Measurements from ENCODE around the gene NLGN3. TPM values are rescaled to one million over a fixed set of nuclear protein-coding genes. Genes with fewer than 3 reads are reported as not detected.

NLGN3 gene
- total RNA-seq, 2 experiments from 2014 or later: 3.4 to 4.3 TPM

DNA sequence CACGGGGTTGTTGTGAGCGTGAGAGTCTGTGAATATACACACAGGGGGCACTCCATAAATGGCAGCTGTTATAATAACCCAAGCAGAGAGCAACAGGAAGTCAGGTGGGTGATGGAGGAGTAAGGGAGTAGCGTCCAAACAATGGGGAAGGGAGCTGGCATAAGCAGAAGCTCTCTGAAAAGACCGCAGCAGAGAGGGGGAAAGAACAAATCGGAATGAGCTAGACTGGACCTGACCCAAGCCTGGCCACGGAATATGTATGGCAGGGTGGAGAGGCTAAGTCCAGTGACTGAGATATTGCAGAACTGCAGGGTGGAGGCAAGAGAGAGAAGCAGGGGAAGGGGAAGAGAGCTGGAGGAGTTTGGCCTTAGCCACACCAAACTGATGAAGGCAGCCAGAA is 71.8 kb downstream of the NLGN3 start:
- no peaks in the 10 kb centered on the region for H3K9me3 Mint-ChIP-seq
- no peak overlapping the region for H3K4me3 Mint-ChIP-seq
- intact Hi-C loops (cut with DNase I, micrococcal nuclease): no loop called here

DNA sequence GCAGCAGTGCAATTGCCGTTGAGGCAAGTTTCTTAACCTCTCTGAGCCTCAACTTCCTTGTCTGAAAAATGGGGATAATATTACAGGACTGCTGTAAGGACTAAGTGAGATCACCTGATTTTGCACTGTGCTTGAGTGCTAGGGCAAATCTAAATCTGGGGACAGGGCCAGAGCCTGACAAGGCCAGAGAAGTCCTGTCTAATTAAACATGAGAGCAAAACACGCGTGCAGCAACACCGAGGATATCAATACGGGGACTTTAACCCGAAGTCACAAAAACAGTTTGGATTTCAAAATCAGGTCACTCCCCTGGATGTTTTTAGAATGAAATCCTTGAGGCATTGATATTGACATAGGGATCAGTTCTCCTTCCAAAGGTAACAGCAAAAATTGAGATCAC is 72.7 kb downstream of the NLGN3 start:
- intact Hi-C loops (cut with DNase I, micrococcal nuclease): no loop called here
- no peaks in the 10 kb centered on the region for H3K27me3 ChIP-seq (ENCODE audit: control insufficient read depth in 1 of 2, insufficient read depth in 2 of 2, low read length in 2 of 2)
- DNase-seq (no peak), ATAC-seq (ENCODE audit: poor library complexity) (no peak)
- H3K27me3 Mint-ChIP-seq: no peaks in the 10 kb centered on the region
- no peak for TF ChIP-seq CTCF (IDR thresholded peaks at IDR 0.05)
- POLR2A ChIA-PET: no interaction called here
- no peak overlapping the region for H3K27ac Mint-ChIP-seq
- CTCF ChIA-PET: no interaction called here
- no peaks in the 10 kb centered on the region for H3K9me3 Mint-ChIP-seq
- H3K4me1 ChIP-seq (ENCODE audit: insufficient read depth, low read length): no peaks in the 10 kb centered on the region
- no peak overlapping the region for H3K4me3 Mint-ChIP-seq
- H3K4me3 ChIP-seq (ENCODE audit: low read length): no peak overlapping the region
- H3K36me3 ChIP-seq (ENCODE audit: insufficient read depth, low read length): no peaks in the 10 kb centered on the region
- H3K36me3 Mint-ChIP-seq (ENCODE audit: low read depth): no peaks in the 10 kb centered on the region
- H3K9me3 ChIP-seq (ENCODE audit: control insufficient read depth in 1 of 2, insufficient read depth in 1 of 2, low read length in 2 of 2): no peaks in the 10 kb centered on the region
- H3K4me1 Mint-ChIP-seq (ENCODE audit: low read depth): peaks cover 6% of the 10 kb centered on the region
- H3K27ac ChIP-seq (ENCODE audit: low read depth in 1 of 2, low read length in 2 of 2): no peak overlapping the region

More for the DNA sequence above, 71.8 kb downstream of the NLGN3 start:
- H3K36me3 Mint-ChIP-seq (ENCODE audit: low read depth): no peaks in the 10 kb centered on the region
- TF ChIP-seq CTCF (IDR thresholded peaks at IDR 0.05): no peak
- Histone ChIP-seq H3K4me1 (ENCODE audit: insufficient read depth, low read length) (no peaks in the 10 kb centered on the region), H3K9me3 (ENCODE audit: control insufficient read depth in 1 of 2, insufficient read depth in 1 of 2, low read length in 2 of 2) (no peaks in the 10 kb centered on the region), H3K4me3 (ENCODE audit: low read length) (no peak overlapping the region), H3K27me3 (ENCODE audit: control insufficient read depth in 1 of 2, insufficient read depth in 2 of 2, low read length in 2 of 2) (no peaks in the 10 kb centered on the region), H3K27ac (ENCODE audit: low read depth in 1 of 2, low read length in 2 of 2) (no peak overlapping the region), H3K36me3 (ENCODE audit: insufficient read depth, low read length) (no peaks in the 10 kb centered on the region)
- no peaks in the 10 kb centered on the region for H3K27me3 Mint-ChIP-seq
- ATAC-seq (ENCODE audit: poor library complexity) (no peak), DNase-seq (no peak)
- H3K4me1 Mint-ChIP-seq (ENCODE audit: low read depth): peaks cover 6% of the 10 kb centered on the region
- ChIA-PET POLR2A (interaction anchor here (1.8 kb wide), 1 partner anchor 149 kb away, joined by 6 read pairs; the partner anchor contains the start of gene TAF1), CTCF (no interaction called here)
- H3K27ac Mint-ChIP-seq: no peak overlapping the region

Other genes with a start within 250 kb of the NLGN3 start
- gene TEX11, start 236.1 kb upstream of the NLGN3 start, total RNA-seq: not detected
- not detected for gene SLC7A3, start 213.7 kb upstream of the NLGN3 start, total RNA-seq
- 10 to 100 TPM; 20.5 to 22.4 TPM for gene SNX12, start 76.5 kb upstream of the NLGN3 start, total RNA-seq
- gene FOXO4, start 49.0 kb upstream of the NLGN3 start, total RNA-seq: 10 to 100 TPM; 20.9 to 23.8 TPM
- gene CXorf65, start 38.1 kb upstream of the NLGN3 start, total RNA-seq: 10 to 100 TPM; 71.9 to 82.3 TPM
- 100 to 1,000 TPM; 213 to 225 TPM for gene IL2RG, start 33.3 kb upstream of the NLGN3 start, total RNA-seq
- gene MED12, start 26.2 kb upstream of the NLGN3 start, total RNA-seq: 10 to 100 TPM; 44.5 to 55.3 TPM
- gene GJB1, start 78.4 kb downstream of the NLGN3 start, total RNA-seq: not detected
- gene ZMYM3, start 109.3 kb downstream of the NLGN3 start, total RNA-seq: 10 to 100 TPM; 16.7 to 17.6 TPM
- gene NONO, start 138.8 kb downstream of the NLGN3 start, total RNA-seq: 100 to 1,000 TPM; 440 to 472 TPM
- 1 to 10 TPM; 2.9 to 3.4 TPM for gene ITGB1BP2, start 156.9 kb downstream of the NLGN3 start, total RNA-seq
- gene TAF1, start 221.5 kb downstream of the NLGN3 start, total RNA-seq: 10 to 100 TPM; 61.0 to 62.2 TPM